HepG2 (cell line): ENCODE results near the gene RIPOR3. TPM values are rescaled to one million over a fixed set of nuclear protein-coding genes. Genes with fewer than 3 reads are reported as not detected.

Experiments used
- ATF7-NPFF ChIP-seq: sonication (generic); formaldehyde crosslinking; IDR thresholded peaks from 2 replicates; pipeline ENCODE4 v1.8.1; 2023; ENCODE audit warnings: mild to moderate bottlenecking, low read depth, missing genetic modification reagents, moderate library complexity
- CENPBD1 ChIP-seq: sonication (generic); formaldehyde crosslinking; IDR thresholded peaks from 2 replicates; pipeline ENCODE4 v1.8.0; 2022; ENCODE audit warnings: missing genetic modification reagents, low read depth, mild to moderate bottlenecking, borderline replicate concordance
- CHD2 ChIP-seq: IDR thresholded peaks from 2 replicates; pipeline ENCODE4 v1.6.1; 2011; ENCODE audit warnings: low read depth, low read length, improper control_type of control experiment
- DMAP1 ChIP-seq: IDR thresholded peaks from 2 replicates; pipeline ENCODE4 v1.6.1; 2016
- GZF1 ChIP-seq: sonication (generic); formaldehyde crosslinking; IDR thresholded peaks from 2 replicates; pipeline ENCODE4 v1.5.1; 2020; ENCODE audit warnings: mild to moderate bottlenecking, missing genetic modification reagents
- HNF4G ChIP-seq, 2 experiments: sonication (generic) in 1 of 2; formaldehyde crosslinking in 1 of 2; IDR thresholded peaks; 2 replicates each; pipeline versions ENCODE4 v1.4.0 to v1.6.1; 2011 to 2020; ENCODE audit warnings: borderline replicate concordance in 2 of 2, low read depth in 2 of 2, mild to moderate bottlenecking in 2 of 2, low read length in 1 of 2, missing genetic modification reagents in 1 of 2, moderate library complexity in 1 of 2
- IRF1 ChIP-seq: sonication (generic); formaldehyde crosslinking; IDR thresholded peaks from 2 replicates; pipeline ENCODE4 v1.4.0; 2020; ENCODE audit warnings: low read depth, mild to moderate bottlenecking, missing genetic modification reagents
- KDM5B ChIP-seq: sonication (generic); formaldehyde crosslinking; IDR thresholded peaks from 2 replicates; pipeline ENCODE4 v1.4.0; 2020; ENCODE audit warnings: missing genetic modification reagents, mild to moderate bottlenecking, borderline replicate concordance
- MAF1 ChIP-seq: sonication (generic); formaldehyde crosslinking; IDR thresholded peaks from 2 replicates; pipeline ENCODE4 v1.5.0; 2020; ENCODE audit warnings: missing genetic modification reagents, borderline replicate concordance
- MED8 ChIP-seq: sonication (generic); formaldehyde crosslinking; IDR thresholded peaks from 2 replicates; pipeline ENCODE4 v1.8.1; 2023; ENCODE audit warnings: mild to moderate bottlenecking, missing genetic modification reagents; ENCODE audit not compliant: insufficient replicate concordance
- MTA3 ChIP-seq: sonication (generic); formaldehyde crosslinking; IDR thresholded peaks from 2 replicates; pipeline ENCODE4 v1.4.0; 2020; ENCODE audit warnings: missing genetic modification reagents
- POLR2AphosphoS5 ChIP-seq: IDR thresholded peaks from 2 replicates; pipeline ENCODE4 v1.6.1; 2012; ENCODE audit warnings: low read depth, low read length
- RCOR2 ChIP-seq: IDR thresholded peaks from 2 replicates; pipeline ENCODE4 v1.6.1; 2016; ENCODE audit warnings: missing biosample characterization, missing genetic modification reagents
- TCF12 ChIP-seq, 2 experiments: fragments of 450-650 bp in 1 of 2; sonication (generic) in 1 of 2; formaldehyde crosslinking in 1 of 2; IDR thresholded peaks; 2 replicates each; pipeline versions ENCODE4 v1.6.1 to v1.8.0; 2017 to 2022; ENCODE audit warnings: antibody characterized with exemption in 1 of 2, mild to moderate bottlenecking in 1 of 2, missing genetic modification reagents in 1 of 2, moderate library complexity in 1 of 2
- TFDP2 ChIP-seq: sonication (generic); formaldehyde crosslinking; IDR thresholded peaks from 2 replicates; pipeline ENCODE4 v1.4.0; 2020; ENCODE audit warnings: missing genetic modification reagents
- ZBTB3 ChIP-seq: sonication (generic); formaldehyde crosslinking; IDR thresholded peaks from 2 replicates; pipeline ENCODE4 v1.4.0; 2020; ENCODE audit warnings: low read depth, mild to moderate bottlenecking, moderate library complexity, missing genetic modification reagents, borderline replicate concordance
- ZBTB7A ChIP-seq: sonication (generic); formaldehyde crosslinking; IDR thresholded peaks from 2 replicates; pipeline ENCODE4 v1.8.0; 2022; ENCODE audit warnings: mild to moderate bottlenecking, missing genetic modification reagents
- ZNF205 ChIP-seq: IDR thresholded peaks from 2 replicates; pipeline ENCODE4 v1.6.1; 2018; ENCODE audit warnings: missing biosample characterization, missing genetic modification reagents
- ZNF296 ChIP-seq: sonication (generic); formaldehyde crosslinking; conservative IDR thresholded peaks from 2 replicates; pipeline ENCODE4 v1.5.0; 2020; ENCODE audit warnings: mild to moderate bottlenecking, missing genetic modification reagents
- ZNF510 ChIP-seq: sonication (generic); formaldehyde crosslinking; IDR thresholded peaks from 2 replicates; pipeline ENCODE4 v1.4.0; 2020; ENCODE audit warnings: low read depth, mild to moderate bottlenecking, missing genetic modification reagents
- ZNF749 ChIP-seq: sonication (generic); formaldehyde crosslinking; IDR thresholded peaks from 2 replicates; pipeline ENCODE4 v1.8.0; 2022; ENCODE audit warnings: mild to moderate bottlenecking, missing genetic modification reagents, moderate library complexity, borderline replicate concordance
- ZNF777 ChIP-seq: sonication (generic); formaldehyde crosslinking; IDR thresholded peaks from 2 replicates; pipeline ENCODE4 v1.4.0; 2020; ENCODE audit warnings: missing genetic modification reagents
- ZNF788 ChIP-seq: sonication (generic); formaldehyde crosslinking; IDR thresholded peaks from 2 replicates; pipeline ENCODE4 v1.5.0; 2020; ENCODE audit warnings: mild to moderate bottlenecking, missing genetic modification reagents, borderline replicate concordance
- ZNF83 ChIP-seq: sonication (generic); formaldehyde crosslinking; IDR thresholded peaks from 2 replicates; pipeline ENCODE4 v1.4.0; 2020; ENCODE audit warnings: missing genetic modification reagents, mild to moderate bottlenecking, borderline replicate concordance
- polyA plus RNA-seq, 8 experiments: library from polyadenylated mRNA; depleted of rRNA in 3 of 8; stranded (reverse) in 7 of 8; unstranded in 1 of 8; fragments of >200 nt; fragmentation: Illumina TruSeq in 4 of 8; extraction: Trizol in 4 of 8; gene quantifications; 2 replicates each; pipeline versions ENCODE4 v1.2.1 to v1.2.3, GENCODE V29; 2011 to 2016; ENCODE audit warnings: low read depth in 4 of 8, missing spikeins in 1 of 8, mixed read lengths in 1 of 8; ENCODE audit not compliant: insufficient read depth in 1 of 8
- total RNA-seq, 5 experiments: library from RNA; depleted of rRNA; stranded (reverse); fragments of >200 nt; fragmentation: Illumina TruSeq; extraction: Trizol; gene quantifications; 2 replicates each; pipeline ENCODE4 v1.2.3, GENCODE V29; 2016; ENCODE audit warnings: low read depth in 1 of 5

The RIPOR3 gene
- total and polyA plus RNA-seq, 2 of the 13 experiments (the other 11 are each of a cell fraction or from before 2014, with no cell fraction given) = 0.18 TPM; not detected in 1

GRCh38 chr20:50673146-50673465 lies 18.2 kb downstream of the RIPOR3 start (continued):
- TF ChIP-seq HNF4G (IDR thresholded peaks at IDR 0.05; ENCODE audit: borderline replicate concordance, low read depth, low read length) = no peak
- 0 out of 2 replicates have a peak, but pooled peaks have one; percentile 20 for TF ChIP-seq HNF4G (CRISPR knock-in tag; IDR thresholded peaks at IDR 0.05; ENCODE audit: borderline replicate concordance, low read depth)
- TF ChIP-seq ZNF777 = no peak
- TF ChIP-seq POLR2AphosphoS5 = no peak
- 0 out of 2 replicates have a peak, but pooled peaks have one; percentile 34 for TF ChIP-seq KDM5B (CRISPR knock-in tag)
- no peak for TF ChIP-seq ZNF296 (CRISPR knock-in tag)
- no peak for TF ChIP-seq GZF1 (CRISPR knock-in tag)
- no peak for TF ChIP-seq ZNF205
- no peak for TF ChIP-seq TCF12 (IDR thresholded peaks at IDR 0.05)
- TF ChIP-seq TCF12 (CRISPR knock-in tag; IDR thresholded peaks at IDR 0.05) = 0 out of 2 replicates have a peak, but pooled peaks have one; percentile 50
- TF ChIP-seq ZNF749 (CRISPR knock-in tag) = no peak
- no peak for TF ChIP-seq CHD2
- no peak for TF ChIP-seq ZBTB3
- TF ChIP-seq ZNF788 (CRISPR knock-in tag) = 0 out of 2 replicates have a peak, but pooled peaks have one; percentile 61
- peak; percentile 24 for TF ChIP-seq MED8 (CRISPR knock-in tag)
- 0 out of 2 replicates have a peak, but pooled peaks have one; percentile 36 for TF ChIP-seq ZBTB7A (CRISPR knock-in tag)
- TF ChIP-seq TFDP2 (CRISPR knock-in tag) = no peak
- TF ChIP-seq CENPBD1 = no peak
- no peak for TF ChIP-seq DMAP1 (CRISPR knock-in tag)
- TF ChIP-seq ATF7-NPFF (CRISPR knock-in tag) = no peak
- TF ChIP-seq MAF1 = no peak
- no peak for TF ChIP-seq RCOR2 (CRISPR knock-in tag)
- no peak for TF ChIP-seq ZNF83 (CRISPR knock-in tag)
- TF ChIP-seq IRF1 = no peak
- no peak for TF ChIP-seq ZNF510 (CRISPR knock-in tag)
- TF ChIP-seq MTA3 (CRISPR knock-in tag) = no peak
